ENCODE data around the gene DGKG.

- TF ChIP-seq CTCF (IDR thresholded peaks at IDR 0.05) (no peak), POLR2A (IDR thresholded peaks at IDR 0.05) (no peak)
Observed at GRCh38 chr3:186411089-186411488, 49.1 kb upstream of the DGKG start.
